HG03108 (cell line): ENCODE results near the gene PPP1R15A.
"Not testable (repeated sequence)": the region's sequence is repeated elsewhere in the genome, so short reads cannot be mapped to it uniquely, and the experiment has no call there.

Source experiments
- ATAC-seq: cut with Tn5 transposase; IDR thresholded peaks from one replicate; pipeline ENCODE4 v1.9.1; 2021; ENCODE audit warnings: moderate library complexity; ENCODE audit not compliant: unreplicated experiment

PPP1R15A gene

DNA sequence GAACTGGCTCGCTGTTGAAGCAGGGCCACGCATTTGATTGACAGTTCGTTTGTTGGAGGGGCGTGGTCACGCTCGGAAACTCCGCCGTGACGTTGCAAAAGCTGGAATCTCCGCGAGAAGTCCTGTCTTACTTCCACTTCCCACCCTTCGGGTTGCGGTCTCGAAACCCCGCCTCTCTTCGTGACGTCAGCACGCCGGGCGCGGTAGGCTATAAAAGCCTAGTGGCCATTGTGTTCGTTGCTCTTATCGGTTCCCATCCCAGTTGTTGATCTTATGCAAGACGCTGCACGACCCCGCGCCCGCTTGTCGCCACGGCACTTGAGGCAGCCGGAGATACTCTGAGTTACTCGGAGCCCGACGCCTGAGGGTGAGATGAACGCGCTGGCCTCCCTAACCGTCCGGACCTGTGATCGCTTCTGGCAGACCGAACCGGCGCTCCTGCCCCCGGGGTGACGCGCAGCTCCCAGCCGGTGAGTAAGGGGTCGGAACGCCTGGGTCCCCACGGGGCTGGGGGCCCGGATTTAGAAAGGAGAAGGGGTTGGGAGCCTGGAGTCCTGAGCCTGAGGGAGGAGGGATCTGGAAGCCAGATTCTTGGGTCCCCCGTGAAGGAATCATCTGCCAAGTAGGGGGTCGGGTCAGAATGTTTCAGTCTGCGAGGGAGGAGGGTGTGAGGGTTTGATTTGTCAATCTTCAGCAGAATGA lies at the start of gene PPP1R15A:
PPP1R15A (plus strand) TSS at position 240 of the 702 bp plus-strand sequence. CDS start 813 bp downstream, outside the sequence.
- peak; percentile 27 for ATAC-seq

GRCh38 chr19:48822514-48822913 lies 49.7 kb upstream of the PPP1R15A start:
- no peak for ATAC-seq

GRCh38 chr19:48826606-48827020 lies 45.6 kb upstream of the PPP1R15A start:
- no peak for ATAC-seq

DNA sequence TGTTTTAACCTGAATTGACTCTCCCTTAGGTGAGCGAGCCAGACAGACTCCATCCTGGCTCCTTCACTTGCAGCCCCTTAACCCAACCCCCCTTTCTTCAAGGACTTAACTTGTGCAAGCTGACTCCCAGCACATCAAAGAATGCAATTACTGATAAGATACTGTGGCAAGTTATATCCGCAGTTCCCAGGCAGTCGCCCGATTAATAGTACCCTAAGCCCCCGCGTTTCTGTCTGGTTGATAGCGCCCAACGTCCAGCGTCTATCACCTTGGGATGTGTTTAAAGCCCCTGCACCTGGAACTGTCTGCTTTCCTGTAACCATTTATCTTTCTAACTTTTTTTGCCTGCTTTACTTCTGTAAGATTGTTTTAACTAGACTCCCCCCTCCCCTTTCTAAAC lies 42.1 kb upstream of the PPP1R15A start:
- ATAC-seq = no peak

- no peak for ATAC-seq
Measured at GRCh38 chr19:48830965-48831364, 41.3 kb upstream of the PPP1R15A start.

- ATAC-seq = no peak
Measured at GRCh38 chr19:48833049-48833448, 39.2 kb upstream of the PPP1R15A start.

DNA sequence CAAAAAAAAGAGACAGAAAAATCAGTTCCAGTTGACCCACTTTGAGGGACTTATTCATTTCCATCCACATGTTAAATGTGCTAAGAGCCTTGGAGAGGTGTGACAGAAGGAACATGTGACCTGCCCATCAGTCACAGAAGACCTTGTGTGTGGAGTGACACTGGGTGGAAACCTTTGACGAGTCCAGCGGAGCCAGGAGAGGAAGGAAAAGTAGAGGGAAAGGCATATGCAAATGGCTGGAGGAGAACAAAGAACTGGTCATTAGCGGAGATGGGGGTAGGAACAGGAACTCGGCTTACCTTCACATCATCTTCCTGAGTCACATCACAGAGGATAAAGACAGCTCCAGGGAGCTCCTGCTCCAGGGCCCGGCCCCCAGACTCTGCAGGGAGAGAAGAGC lies 38.2 kb upstream of the PPP1R15A start:
- ATAC-seq = no peak

- peak; percentile 68 for ATAC-seq
Measured at GRCh38 chr19:48835734-48836088, 36.5 kb upstream of the PPP1R15A start.

- no peak for ATAC-seq
Measured at GRCh38 chr19:48836089-48837017, 35.9 kb upstream of the PPP1R15A start, which contains the start of gene HSD17B14. Gene HSD17B14, minus strand, starts transcription at chr19:48836491. Its CDS starts 80 bp downstream, at chr19:48836411.

DNA sequence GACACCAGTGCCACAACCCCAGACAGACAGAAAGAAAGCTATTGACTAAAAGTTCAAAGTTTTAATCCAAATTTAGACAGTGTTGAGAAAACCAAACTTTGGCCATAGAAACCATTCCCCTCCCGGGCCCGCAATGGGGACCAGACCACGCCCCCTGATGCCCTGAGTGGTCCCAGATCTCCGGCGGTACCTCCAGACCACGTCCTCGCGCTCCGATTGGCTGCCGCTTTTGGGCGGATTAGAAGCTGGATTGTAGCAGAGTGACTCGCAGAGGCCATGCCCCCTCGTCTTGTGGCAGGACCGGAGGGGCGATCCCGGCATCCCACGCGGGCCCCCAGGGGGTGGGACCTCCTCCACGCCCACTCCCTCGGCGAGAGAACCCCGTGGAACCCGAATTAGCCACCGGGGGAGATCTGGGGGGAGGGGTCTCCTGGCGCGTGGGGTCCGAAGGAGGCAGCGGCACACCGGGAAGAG lies 35.1 kb upstream of the PPP1R15A start:
- peak; percentile 65 for ATAC-seq

GRCh38 chr19:48837687-48838086 lies 34.5 kb upstream of the PPP1R15A start:
- no peak for ATAC-seq

DNA sequence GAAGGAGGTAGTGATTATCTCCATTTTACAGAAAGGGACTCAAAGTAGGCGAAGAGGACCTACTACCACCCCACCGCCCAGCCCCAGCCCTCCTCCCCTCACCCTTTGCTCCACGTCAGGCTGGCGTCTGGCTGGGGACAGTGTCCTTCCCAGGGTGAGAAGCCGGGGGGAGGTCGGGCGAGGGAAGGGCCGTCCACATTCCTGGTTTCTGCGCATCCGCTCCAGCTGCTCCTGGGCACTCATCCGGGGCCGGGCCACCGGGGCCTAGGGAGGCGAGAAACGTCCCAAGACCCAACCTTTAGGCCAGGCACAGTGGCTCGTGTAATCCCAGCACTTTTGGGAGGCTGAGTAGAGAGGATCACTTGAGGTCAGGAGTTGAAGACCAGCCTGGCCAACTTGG lies 31.2 kb upstream of the PPP1R15A start:
- ATAC-seq = no peak

DNA sequence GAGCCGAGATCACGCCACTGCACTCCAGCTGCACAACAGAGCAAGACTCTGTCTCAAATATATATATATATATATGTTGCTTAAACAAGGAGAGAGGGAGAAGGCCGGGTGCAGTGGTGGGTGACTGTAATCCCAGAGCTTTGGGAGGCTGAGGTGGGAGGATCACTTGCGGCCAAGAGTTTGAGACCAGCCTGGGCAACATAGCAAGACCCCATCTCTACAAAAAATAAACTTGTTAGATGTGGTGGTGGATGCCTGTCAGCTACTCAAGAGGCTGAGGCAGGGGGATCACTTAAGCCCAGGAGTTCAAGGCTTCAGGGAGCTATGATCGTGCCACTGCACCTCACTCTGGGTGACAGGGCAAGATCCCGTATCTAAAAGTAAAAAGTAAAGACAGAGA lies 30.6 kb upstream of the PPP1R15A start:
- no peak for ATAC-seq

DNA sequence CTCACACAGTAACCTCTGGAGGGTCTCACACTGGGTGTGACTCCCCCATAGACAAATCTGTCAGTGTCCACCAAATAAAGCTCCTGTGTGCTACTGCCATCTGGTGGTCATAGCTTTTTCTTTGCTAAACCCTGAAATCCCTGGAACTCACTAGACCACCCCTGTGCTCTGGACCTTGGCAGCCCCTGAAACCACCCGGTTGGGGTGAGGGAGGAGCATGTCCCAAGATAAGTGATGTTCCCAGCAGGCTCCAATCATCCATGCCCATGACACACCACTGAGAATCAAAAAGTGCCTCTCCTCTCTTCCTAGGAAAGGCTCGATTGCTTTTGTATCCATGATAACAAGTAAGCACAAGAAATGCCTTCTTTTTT lies 29.4 kb upstream of the PPP1R15A start:
- ATAC-seq = no peak

DNA sequence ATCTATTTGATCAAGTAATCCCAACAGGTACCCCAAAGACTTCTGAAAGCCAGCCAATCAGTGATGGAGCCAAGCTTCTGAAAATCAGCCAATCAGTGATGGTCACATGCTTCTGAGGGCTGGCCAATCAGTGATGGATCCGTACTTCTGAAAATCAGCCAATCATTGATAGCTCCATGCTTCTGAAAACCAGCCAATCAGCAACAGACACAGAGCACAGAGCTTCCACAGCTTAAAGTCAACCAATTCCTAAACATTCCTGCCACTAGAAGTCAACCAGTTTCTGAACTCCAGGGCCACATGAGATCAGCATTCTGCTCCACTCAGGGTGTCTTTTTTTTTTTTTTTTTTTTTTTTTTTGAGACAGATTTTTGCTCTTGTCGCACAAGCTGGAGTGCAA lies 27.7 kb upstream of the PPP1R15A start:
- ATAC-seq = no peak

DNA sequence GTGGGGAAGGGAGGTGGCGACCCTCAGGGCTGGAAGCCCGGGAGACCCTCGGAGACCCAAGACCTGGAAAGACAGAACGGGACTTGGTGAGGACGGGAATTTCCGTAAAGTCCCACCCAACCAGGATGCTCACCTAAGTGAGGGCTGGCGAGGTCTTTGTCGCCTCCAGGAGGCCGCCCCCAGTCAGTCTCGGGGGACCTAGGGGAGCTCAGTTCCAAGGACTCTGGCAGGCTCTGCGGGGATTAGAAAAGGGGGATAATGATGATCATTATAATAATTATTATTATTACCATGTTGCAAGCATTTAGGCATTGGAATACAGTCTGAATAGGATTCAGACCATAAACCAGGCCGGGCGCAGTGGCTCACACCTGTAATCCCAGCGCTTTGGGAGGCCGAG lies 26.8 kb upstream of the PPP1R15A start:
- ATAC-seq = no peak

- not testable (repeated sequence) for ATAC-seq
Measured at GRCh38 chr19:48846659-48847058, 25.6 kb upstream of the PPP1R15A start.

- ATAC-seq = no peak
Measured at GRCh38 chr19:48852292-48852691, 19.9 kb upstream of the PPP1R15A start.

- ATAC-seq = no peak
Measured at GRCh38 chr19:48853483-48853882, 18.7 kb upstream of the PPP1R15A start.

GRCh38 chr19:48854103-48854502 lies 18.1 kb upstream of the PPP1R15A start:
- ATAC-seq = no peak

DNA sequence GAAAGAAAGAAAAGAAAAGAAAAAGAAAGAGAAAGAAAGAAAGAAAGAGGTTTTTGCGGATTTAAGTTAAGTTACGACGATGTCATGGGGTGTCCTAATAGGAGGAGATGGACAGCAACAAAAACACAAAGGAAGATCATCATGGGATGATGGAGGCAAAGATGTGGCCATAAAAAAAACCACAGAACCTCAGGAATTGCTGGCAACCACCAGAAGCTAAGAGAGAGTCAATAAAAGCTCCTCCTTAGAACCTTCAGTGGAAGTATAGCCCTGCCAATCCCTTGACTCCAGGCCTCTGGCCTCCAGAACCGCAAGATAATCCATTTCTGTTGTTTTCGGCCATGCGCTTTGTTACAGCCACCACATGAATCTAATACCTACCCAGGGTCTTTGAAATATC lies 15.3 kb upstream of the PPP1R15A start:
- ATAC-seq = no peak
